Measurements from ENCODE around the gene ULK2.
"Not testable (repeated sequence)": the region's sequence is repeated elsewhere in the genome, so short reads cannot be mapped to it uniquely, and the experiment has no call there.

The ULK2 gene

GRCh38 chr17:19766016-19766415, 101.7 kb downstream of the ULK2 start (continued):
- TF ChIP-seq ZFHX2 (tag by site-specific recombination; conservative IDR thresholded peaks at IDR 0.05) (no peak), ZNF837 (tag by site-specific recombination; IDR thresholded peaks at IDR 0.05) (no peak), ZNF138 (tag by site-specific recombination; IDR thresholded peaks at IDR 0.05; ENCODE audit: borderline replicate concordance) (no peak), ZNF555 (tag by site-specific recombination; conservative IDR thresholded peaks at IDR 0.05) (no peak)
- TF ChIP-seq, protein P1, sequence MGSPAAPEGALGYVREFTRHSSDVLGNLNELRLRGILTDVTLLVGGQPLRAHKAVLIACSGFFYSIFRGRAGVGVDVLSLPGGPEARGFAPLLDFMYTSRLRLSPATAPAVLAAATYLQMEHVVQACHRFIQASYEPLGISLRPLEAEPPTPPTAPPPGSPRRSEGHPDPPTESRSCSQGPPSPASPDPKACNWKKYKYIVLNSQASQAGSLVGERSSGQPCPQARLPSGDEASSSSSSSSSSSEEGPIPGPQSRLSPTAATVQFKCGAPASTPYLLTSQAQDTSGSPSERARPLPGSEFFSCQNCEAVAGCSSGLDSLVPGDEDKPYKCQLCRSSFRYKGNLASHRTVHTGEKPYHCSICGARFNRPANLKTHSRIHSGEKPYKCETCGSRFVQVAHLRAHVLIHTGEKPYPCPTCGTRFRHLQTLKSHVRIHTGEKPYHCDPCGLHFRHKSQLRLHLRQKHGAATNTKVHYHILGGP (tag by site-specific recombination; IDR thresholded peaks at IDR 0.05), result no peak

DNA sequence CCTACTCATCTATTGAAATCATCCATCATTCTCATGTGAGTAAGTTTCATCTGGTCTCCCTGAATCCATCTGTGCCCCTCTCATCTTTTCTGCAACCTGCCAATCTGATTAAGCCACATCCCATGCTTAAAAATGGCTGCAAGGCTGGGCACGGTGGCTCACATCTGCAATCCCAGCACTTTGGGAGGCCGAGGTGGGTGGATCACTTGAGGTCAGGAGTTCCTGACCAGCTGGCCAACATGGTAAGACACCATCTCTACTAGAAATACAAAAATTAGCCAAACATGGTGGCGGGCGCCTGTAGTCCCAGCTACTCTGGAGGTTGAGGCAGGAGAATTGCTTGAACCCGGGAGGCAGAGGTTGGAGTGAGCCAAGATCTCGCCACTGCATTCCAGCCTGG, 103.7 kb downstream of the ULK2 start:
- POLR2A ChIA-PET, result interaction anchor here (1.0 to 2.0 kb wide), 3 partner anchors 115 to 401 kb away, joined by 4 to 9 read pairs (median 5); partner anchors contain the start of genes ALDH3A2 and B9D1
- not testable (repeated sequence) for H3K4me1 ChIP-seq (ENCODE audit: control insufficient read depth, insufficient read depth, low read length); H3K27ac ChIP-seq (ENCODE audit: extremely low read depth, low read depth, low read length); H3K4me3 ChIP-seq (ENCODE audit: low read depth, low read length); H3K9me3 ChIP-seq (ENCODE audit: control insufficient read depth, insufficient read depth, low read depth, low read length); H3K36me3 ChIP-seq (ENCODE audit: control insufficient read depth in 2 of 2, insufficient read depth in 1 of 2, low read length in 2 of 2)
- CTCF ChIA-PET, result interaction anchor here (0.5 to 10.1 kb wide), 12 partner anchors 8 to 402 kb away, joined by 3 to 173 read pairs (median 24); partner anchors contain the start of genes ALDH3A2, B9D1 and SLC47A1

GRCh38 chr17:19763416-19763815, 104.3 kb downstream of the ULK2 start:
- POLR2A ChIA-PET, result interaction anchor here (0.6 to 2.0 kb wide), 5 partner anchors 19 to 401 kb away, joined by 3 to 9 read pairs (median 8); partner anchors contain the start of genes ALDH3A2 and B9D1
- TF ChIP-seq ZNF473 (tag by site-specific recombination; IDR thresholded peaks at IDR 0.05) (no peak), ZNF169 (tag by site-specific recombination; IDR thresholded peaks at IDR 0.05) (no peak), ZNF626 (tag by site-specific recombination; IDR thresholded peaks at IDR 0.05) (no peak), ZNF133 (tag by site-specific recombination; IDR thresholded peaks at IDR 0.05) (no peak), ZNF155 (tag by site-specific recombination; IDR thresholded peaks at IDR 0.05) (no peak), ZNF48 (tag by site-specific recombination; IDR thresholded peaks at IDR 0.05) (no peak), ZNF514 (tag by site-specific recombination; IDR thresholded peaks at IDR 0.05) (no peak), ZNF658 (tag by site-specific recombination; IDR thresholded peaks at IDR 0.05) (no peak), ZNF184 (tag by site-specific recombination; IDR thresholded peaks at IDR 0.05) (no peak), YY2 (tag by site-specific recombination; IDR thresholded peaks at IDR 0.05) (no peak), ZNF157 (tag by site-specific recombination; IDR thresholded peaks at IDR 0.05) (no peak), ZNF488 (tag by site-specific recombination; IDR thresholded peaks at IDR 0.05) (no peak), ZNF404 (tag by site-specific recombination; IDR thresholded peaks at IDR 0.05) (no peak), ZNF510 (tag by site-specific recombination; IDR thresholded peaks at IDR 0.05; ENCODE audit: insufficient replicate concordance) (no peak), ZBTB7A (tag by site-specific recombination; IDR thresholded peaks at IDR 0.05; ENCODE audit: low read depth) (no peak), ZNF121 (tag by site-specific recombination; IDR thresholded peaks at IDR 0.05) (no peak), ZNF112 (tag by site-specific recombination; IDR thresholded peaks at IDR 0.05) (no peak)
- TF ChIP-seq, protein P2, sequence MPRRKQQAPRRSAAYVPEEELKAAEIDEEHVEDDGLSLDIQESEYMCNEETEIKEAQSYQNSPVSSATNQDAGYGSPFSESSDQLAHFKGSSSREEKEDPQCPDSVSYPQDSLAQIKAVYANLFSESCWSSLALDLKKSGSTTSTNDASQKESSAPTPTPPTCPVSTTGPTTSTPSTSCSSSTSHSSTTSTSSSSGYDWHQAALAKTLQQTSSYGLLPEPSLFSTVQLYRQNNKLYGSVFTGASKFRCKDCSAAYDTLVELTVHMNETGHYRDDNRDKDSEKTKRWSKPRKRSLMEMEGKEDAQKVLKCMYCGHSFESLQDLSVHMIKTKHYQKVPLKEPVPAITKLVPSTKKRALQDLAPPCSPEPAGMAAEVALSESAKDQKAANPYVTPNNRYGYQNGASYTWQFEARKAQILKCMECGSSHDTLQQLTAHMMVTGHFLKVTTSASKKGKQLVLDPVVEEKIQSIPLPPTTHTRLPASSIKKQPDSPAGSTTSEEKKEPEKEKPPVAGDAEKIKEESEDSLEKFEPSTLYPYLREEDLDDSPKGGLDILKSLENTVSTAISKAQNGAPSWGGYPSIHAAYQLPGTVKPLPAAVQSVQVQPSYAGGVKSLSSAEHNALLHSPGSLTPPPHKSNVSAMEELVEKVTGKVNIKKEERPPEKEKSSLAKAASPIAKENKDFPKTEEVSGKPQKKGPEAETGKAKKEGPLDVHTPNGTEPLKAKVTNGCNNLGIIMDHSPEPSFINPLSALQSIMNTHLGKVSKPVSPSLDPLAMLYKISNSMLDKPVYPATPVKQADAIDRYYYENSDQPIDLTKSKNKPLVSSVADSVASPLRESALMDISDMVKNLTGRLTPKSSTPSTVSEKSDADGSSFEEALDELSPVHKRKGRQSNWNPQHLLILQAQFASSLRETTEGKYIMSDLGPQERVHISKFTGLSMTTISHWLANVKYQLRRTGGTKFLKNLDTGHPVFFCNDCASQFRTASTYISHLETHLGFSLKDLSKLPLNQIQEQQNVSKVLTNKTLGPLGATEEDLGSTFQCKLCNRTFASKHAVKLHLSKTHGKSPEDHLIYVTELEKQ (tag by site-specific recombination; IDR thresholded peaks at IDR 0.05; ENCODE audit: borderline replicate concordance), result no peak
- TF ChIP-seq, protein P3, sequence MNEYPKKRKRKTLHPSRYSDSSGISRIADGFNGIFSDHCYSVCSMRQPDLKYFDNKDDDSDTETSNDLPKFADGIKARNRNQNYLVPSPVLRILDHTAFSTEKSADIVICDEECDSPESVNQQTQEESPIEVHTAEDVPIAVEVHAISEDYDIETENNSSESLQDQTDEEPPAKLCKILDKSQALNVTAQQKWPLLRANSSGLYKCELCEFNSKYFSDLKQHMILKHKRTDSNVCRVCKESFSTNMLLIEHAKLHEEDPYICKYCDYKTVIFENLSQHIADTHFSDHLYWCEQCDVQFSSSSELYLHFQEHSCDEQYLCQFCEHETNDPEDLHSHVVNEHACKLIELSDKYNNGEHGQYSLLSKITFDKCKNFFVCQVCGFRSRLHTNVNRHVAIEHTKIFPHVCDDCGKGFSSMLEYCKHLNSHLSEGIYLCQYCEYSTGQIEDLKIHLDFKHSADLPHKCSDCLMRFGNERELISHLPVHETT (tag by site-specific recombination; IDR thresholded peaks at IDR 0.05), result no peak
- no peak overlapping the region for H3K27ac ChIP-seq (ENCODE audit: extremely low read depth, low read depth, low read length)
- no peak overlapping the region for H3K4me3 ChIP-seq (ENCODE audit: low read depth, low read length)
- no peaks in the 10 kb centered on the region for H3K9me3 ChIP-seq (ENCODE audit: control insufficient read depth, insufficient read depth, low read depth, low read length)
- CTCF ChIA-PET, result interaction anchor here (0.6 to 10.1 kb wide), 33 partner anchors 8 to 522 kb away, joined by 3 to 173 read pairs (median 5); partner anchors contain the start of genes ALDH3A1, ALDH3A2, B9D1 and SPECC1
- H3K36me3 ChIP-seq (ENCODE audit: control insufficient read depth in 2 of 2, insufficient read depth in 1 of 2, low read length in 2 of 2), result no peaks in the 10 kb centered on the region
- H3K4me1 ChIP-seq (ENCODE audit: control insufficient read depth, insufficient read depth, low read length), result no peaks in the 10 kb centered on the region
